HepG2 (cell line): ENCODE data around the gene CPLX3. TPM values are rescaled to one million over a fixed set of nuclear protein-coding genes. Genes with fewer than 3 reads are reported as not detected.

Experiments
- CBFB ChIP-seq: sonication (generic); formaldehyde crosslinking; IDR thresholded peaks from 2 replicates; pipeline ENCODE4 v1.4.0; 2020; ENCODE audit warnings: missing genetic modification reagents
- GLMP ChIP-seq: sonication (generic); formaldehyde crosslinking; IDR thresholded peaks from 2 replicates; pipeline ENCODE4 v1.9.0; 2021; ENCODE audit warnings: missing genetic modification reagents, mild to moderate bottlenecking, borderline replicate concordance
- MAF1 ChIP-seq: sonication (generic); formaldehyde crosslinking; IDR thresholded peaks from 2 replicates; pipeline ENCODE4 v1.5.0; 2020; ENCODE audit warnings: missing genetic modification reagents, borderline replicate concordance
- MXD1 ChIP-seq: sonication (generic); formaldehyde crosslinking; IDR thresholded peaks from 2 replicates; pipeline ENCODE4 v1.4.0; 2020; ENCODE audit warnings: mild to moderate bottlenecking, missing genetic modification reagents
- NPAS2 ChIP-seq: sonication (generic); formaldehyde crosslinking; IDR thresholded peaks from 2 replicates; pipeline ENCODE4 v1.8.0; 2022; ENCODE audit warnings: mild to moderate bottlenecking, missing genetic modification reagents, borderline replicate concordance
- SETDB1 ChIP-seq: sonication (generic); formaldehyde crosslinking; IDR thresholded peaks from 2 replicates; pipeline ENCODE4 v1.5.1; 2020; ENCODE audit warnings: missing genetic modification reagents, mild to moderate bottlenecking, borderline replicate concordance
- SNAPC4 ChIP-seq: sonication (generic); formaldehyde crosslinking; IDR thresholded peaks from 2 replicates; pipeline ENCODE4 v1.4.0; 2020; ENCODE audit warnings: mild to moderate bottlenecking, missing genetic modification reagents
- TERF1 ChIP-seq: sonication (generic); formaldehyde crosslinking; IDR thresholded peaks from 2 replicates; pipeline ENCODE4 v1.8.0; 2022; ENCODE audit warnings: mild to moderate bottlenecking, missing genetic modification reagents, moderate library complexity
- polyA plus RNA-seq, 8 experiments: library from polyadenylated mRNA; depleted of rRNA in 3 of 8; stranded (reverse) in 7 of 8; unstranded in 1 of 8; fragments of >200 nt; fragmentation: Illumina TruSeq in 4 of 8; extraction: Trizol in 4 of 8; gene quantifications; 2 replicates each; pipeline versions ENCODE4 v1.2.1 to v1.2.3, GENCODE V29; 2011 to 2016; ENCODE audit warnings: low read depth in 4 of 8, missing spikeins in 1 of 8, mixed read lengths in 1 of 8; ENCODE audit not compliant: insufficient read depth in 1 of 8
- total RNA-seq, 5 experiments: library from RNA; depleted of rRNA; stranded (reverse); fragments of >200 nt; fragmentation: Illumina TruSeq; extraction: Trizol; gene quantifications; 2 replicates each; pipeline ENCODE4 v1.2.3, GENCODE V29; 2016; ENCODE audit warnings: low read depth in 1 of 5
- TF ChIP-seq, protein P1 (sequence below): sonication (generic); formaldehyde crosslinking; IDR thresholded peaks from one replicate; pipeline ENCODE4 v1.5.1; 2020; ENCODE audit warnings: mild to moderate bottlenecking, missing genetic modification reagents; ENCODE audit errors: not compliant biosample characterization

The CPLX3 gene
- total and polyA plus RNA-seq, 2 of the 13 experiments (the other 11 are each of a cell fraction or from before 2014, with no cell fraction given): not detected

DNA sequence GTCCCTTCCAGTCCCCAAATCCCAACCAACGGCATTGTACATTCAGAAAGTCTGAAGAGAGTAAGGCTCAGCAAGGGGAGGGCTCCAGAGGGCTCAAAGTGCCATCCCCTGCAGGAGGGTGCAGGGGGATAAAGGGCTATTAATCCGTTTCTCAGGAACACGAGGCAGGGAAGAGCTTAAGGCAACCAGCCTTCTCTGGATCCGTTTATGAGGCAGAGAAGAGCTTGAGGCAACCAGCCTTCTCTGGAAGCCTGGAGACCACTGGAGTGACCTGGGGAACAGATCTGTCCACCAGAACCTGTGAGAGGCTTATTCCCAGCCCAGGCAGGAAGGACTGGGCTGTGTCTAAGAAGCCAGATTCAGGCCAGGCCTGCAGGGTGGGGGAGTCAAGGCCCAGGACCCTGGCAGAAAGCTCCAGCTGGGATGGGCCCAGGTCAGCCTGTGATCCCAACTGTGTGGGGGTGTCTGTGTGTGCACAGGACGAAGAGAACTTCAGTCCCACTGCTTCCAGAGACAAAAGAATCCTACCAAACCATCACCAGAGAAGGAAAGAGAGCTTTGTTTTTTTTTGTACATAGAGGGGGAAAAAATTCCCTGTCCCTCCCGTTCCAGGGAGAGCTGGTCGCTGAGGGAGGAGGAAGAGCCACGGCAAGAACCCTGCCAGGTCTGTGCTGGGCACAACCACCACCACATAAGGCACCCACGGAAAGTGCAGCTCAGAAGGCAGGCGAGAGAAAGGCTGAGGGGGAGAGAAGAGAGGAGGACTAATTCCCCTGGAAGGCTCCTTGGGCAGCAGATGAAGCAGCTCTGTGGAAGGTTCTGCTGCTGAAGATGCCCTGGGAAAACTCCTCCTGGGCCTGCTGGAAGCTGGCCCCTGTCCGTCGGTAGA, 18.1 kb downstream of the CPLX3 start (continued):
- no peak for TF ChIP-seq GLMP (CRISPR knock-in tag)
- TF ChIP-seq MXD1: no peak
- TF ChIP-seq, protein P1, sequence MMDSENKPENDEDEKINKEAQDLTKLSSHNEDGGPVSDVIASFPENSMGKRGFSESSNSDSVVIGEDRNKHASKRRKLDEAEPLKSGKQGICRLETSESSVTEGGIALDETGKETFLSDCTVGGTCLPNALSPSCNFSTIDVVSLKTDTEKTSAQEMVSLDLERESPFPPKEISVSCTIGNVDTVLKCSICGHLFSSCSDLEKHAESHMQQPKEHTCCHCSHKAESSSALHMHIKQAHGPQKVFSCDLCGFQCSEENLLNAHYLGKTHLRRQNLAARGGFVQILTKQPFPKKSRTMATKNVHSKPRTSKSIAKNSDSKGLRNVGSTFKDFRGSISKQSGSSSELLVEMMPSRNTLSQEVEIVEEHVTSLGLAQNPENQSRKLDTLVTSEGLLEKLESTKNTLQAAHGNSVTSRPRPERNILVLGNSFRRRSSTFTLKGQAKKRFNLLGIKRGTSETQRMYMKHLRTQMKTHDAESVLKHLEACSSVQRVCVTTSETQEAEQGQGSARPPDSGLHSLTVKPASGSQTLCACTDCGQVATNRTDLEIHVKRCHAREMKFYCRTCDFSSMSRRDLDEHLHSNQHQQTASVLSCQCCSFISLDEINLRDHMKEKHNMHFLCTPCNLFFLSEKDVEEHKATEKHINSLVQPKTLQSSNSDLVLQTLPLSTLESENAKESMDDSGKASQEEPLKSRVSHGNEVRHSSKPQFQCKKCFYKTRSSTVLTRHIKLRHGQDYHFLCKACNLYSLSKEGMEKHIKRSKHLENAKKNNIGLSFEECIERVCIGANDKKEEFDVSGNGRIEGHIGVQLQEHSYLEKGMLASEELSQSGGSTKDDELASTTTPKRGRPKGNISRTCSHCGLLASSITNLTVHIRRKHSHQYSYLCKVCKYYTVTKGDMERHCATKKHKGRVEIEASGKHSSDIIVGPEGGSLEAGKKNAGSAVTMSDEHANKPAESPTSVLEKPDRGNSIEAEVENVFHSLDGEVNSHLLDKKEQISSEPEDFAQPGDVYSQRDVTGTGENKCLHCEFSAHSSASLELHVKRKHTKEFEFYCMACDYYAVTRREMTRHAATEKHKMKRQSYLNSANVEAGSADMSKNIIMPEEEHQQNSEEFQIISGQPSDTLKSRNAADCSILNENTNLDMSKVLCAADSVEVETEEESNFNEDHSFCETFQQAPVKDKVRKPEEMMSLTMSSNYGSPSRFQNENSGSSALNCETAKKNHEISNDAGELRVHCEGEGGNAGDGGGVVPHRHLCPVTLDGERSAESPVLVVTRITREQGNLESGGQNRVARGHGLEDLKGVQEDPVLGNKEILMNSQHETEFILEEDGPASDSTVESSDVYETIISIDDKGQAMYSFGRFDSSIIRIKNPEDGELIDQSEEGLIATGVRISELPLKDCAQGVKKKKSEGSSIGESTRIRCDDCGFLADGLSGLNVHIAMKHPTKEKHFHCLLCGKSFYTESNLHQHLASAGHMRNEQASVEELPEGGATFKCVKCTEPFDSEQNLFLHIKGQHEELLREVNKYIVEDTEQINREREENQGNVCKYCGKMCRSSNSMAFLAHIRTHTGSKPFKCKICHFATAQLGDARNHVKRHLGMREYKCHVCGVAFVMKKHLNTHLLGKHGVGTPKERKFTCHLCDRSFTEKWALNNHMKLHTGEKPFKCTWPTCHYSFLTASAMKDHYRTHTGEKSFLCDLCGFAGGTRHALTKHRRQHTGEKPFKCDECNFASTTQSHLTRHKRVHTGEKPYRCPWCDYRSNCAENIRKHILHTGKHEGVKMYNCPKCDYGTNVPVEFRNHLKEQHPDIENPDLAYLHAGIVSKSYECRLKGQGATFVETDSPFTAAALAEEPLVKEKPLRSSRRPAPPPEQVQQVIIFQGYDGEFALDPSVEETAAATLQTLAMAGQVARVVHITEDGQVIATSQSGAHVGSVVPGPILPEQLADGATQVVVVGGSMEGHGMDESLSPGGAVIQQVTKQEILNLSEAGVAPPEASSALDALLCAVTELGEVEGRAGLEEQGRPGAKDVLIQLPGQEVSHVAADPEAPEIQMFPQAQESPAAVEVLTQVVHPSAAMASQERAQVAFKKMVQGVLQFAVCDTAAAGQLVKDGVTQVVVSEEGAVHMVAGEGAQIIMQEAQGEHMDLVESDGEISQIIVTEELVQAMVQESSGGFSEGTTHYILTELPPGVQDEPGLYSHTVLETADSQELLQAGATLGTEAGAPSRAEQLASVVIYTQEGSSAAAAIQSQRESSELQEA: no peak
- TF ChIP-seq MAF1 (CRISPR knock-in tag): no peak
- no peak for TF ChIP-seq SETDB1 (CRISPR knock-in tag)
- no peak for TF ChIP-seq TERF1 (CRISPR knock-in tag)
- no peak for TF ChIP-seq SNAPC4 (CRISPR knock-in tag)
- no peak for TF ChIP-seq NPAS2 (CRISPR knock-in tag)
- no peak for TF ChIP-seq CBFB
